Gastrocnemius medialis (tissue), 4 donors: ENCODE data around the gene SREK1.

Experiments used
- CTCF ChIP-seq, 5 experiments: fragments of 450-650 bp in 3 of 5; fragments of 200-600 bp in 2 of 5; sonication (generic) in 2 of 5; IDR thresholded peaks in 4 of 5; conservative IDR thresholded peaks in 1 of 5; 1 replicate in 4 of 5; 2 replicates in 1 of 5; pipeline ENCODE4 v1.5.1; 2016 to 2019; ENCODE audit warnings: antibody characterized with exemption in 5 of 5, mild to moderate bottlenecking in 3 of 5, moderate library complexity in 3 of 5
- POLR2A ChIP-seq, 2 donors: fragments of 450-650 bp; IDR thresholded peaks; one replicate each; pipeline ENCODE4 v1.6.1; 2017; ENCODE audit warnings: antibody characterized with exemption in 2 of 2, mild to moderate bottlenecking in 2 of 2, moderate library complexity in 2 of 2

DNA sequence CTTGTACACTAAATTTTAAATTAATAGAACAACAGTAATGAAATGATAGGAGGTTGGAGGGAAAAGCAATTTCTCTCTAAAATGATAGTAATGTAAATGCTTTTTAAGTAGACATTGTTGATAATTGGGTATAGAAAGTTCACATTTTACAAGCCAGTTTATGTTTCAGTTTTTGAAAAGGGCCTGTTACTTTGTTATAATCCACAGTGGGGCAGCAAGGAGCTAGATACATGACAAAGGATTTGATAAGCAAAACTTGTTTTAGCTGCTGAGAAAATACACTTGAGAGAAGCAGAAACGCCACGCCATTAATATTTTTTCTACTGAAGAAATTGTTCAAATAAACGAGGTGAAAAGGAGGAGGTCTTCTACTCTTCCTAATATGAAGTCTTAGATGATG lies 30.2 kb downstream of the SREK1 start:
- TF ChIP-seq CTCF (IDR thresholded peaks at IDR 0.05 in 4 of 5, conservative IDR thresholded peaks at IDR 0.05 in 1 of 5) = no peak
- TF ChIP-seq POLR2A (IDR thresholded peaks at IDR 0.05) = no peak
